Uterus (tissue), 2 donors: ENCODE data around the gene CEP20.

ENCODE experiments used
- CTCF ChIP-seq, 4 experiments: fragments of 200-600 bp in 2 of 4; fragments of 450-650 bp in 2 of 4; sonication (generic) in 2 of 4; IDR thresholded peaks; one replicate each; pipeline ENCODE4 v1.5.1; 2016 to 2019; ENCODE audit warnings: antibody characterized with exemption in 4 of 4, mild to moderate bottlenecking in 2 of 4, moderate library complexity in 1 of 4
- POLR2A ChIP-seq, 2 donors: fragments of 450-650 bp; IDR thresholded peaks; one replicate each; pipeline ENCODE4 v1.6.1; 2016; ENCODE audit warnings: antibody characterized with exemption in 2 of 2, mild to moderate bottlenecking in 1 of 2, moderate library complexity in 1 of 2

- no peak for TF ChIP-seq CTCF (IDR thresholded peaks at IDR 0.05)
- TF ChIP-seq POLR2A (IDR thresholded peaks at IDR 0.05): no peak
Observed at GRCh38 chr16:15876503-15876902, 11.9 kb downstream of the CEP20 start.
